ENCODE measurements around the gene MAK.
A peak's percentile ranks its signal among the peaks of the same experiment; 100 is the strongest.

DNA sequence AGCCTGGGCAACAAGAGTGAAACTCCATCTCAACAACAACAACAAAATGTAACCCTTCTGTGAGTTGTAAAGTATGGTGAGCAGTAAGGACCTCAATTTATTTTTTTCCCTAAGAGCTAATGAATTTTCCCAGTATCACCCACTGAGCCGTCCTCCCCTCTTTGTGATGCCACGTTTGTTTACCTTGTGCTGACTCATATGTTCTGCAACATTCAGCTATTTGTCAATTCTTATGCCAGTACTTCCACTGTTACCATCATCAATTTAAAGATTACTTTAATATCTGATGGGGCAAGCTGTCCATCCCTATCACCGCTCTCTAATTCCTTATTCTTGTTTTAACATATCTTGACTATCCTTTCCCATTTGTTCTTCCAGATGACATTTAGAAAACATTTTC, 37.5 kb downstream of the MAK start:
- TF ChIP-seq, protein P1, sequence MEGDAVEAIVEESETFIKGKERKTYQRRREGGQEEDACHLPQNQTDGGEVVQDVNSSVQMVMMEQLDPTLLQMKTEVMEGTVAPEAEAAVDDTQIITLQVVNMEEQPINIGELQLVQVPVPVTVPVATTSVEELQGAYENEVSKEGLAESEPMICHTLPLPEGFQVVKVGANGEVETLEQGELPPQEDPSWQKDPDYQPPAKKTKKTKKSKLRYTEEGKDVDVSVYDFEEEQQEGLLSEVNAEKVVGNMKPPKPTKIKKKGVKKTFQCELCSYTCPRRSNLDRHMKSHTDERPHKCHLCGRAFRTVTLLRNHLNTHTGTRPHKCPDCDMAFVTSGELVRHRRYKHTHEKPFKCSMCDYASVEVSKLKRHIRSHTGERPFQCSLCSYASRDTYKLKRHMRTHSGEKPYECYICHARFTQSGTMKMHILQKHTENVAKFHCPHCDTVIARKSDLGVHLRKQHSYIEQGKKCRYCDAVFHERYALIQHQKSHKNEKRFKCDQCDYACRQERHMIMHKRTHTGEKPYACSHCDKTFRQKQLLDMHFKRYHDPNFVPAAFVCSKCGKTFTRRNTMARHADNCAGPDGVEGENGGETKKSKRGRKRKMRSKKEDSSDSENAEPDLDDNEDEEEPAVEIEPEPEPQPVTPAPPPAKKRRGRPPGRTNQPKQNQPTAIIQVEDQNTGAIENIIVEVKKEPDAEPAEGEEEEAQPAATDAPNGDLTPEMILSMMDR (IDR thresholded peaks at IDR 0.05; ENCODE audit: low read depth, low read length, missing input control): no peak
- TF ChIP-seq, protein P2, sequence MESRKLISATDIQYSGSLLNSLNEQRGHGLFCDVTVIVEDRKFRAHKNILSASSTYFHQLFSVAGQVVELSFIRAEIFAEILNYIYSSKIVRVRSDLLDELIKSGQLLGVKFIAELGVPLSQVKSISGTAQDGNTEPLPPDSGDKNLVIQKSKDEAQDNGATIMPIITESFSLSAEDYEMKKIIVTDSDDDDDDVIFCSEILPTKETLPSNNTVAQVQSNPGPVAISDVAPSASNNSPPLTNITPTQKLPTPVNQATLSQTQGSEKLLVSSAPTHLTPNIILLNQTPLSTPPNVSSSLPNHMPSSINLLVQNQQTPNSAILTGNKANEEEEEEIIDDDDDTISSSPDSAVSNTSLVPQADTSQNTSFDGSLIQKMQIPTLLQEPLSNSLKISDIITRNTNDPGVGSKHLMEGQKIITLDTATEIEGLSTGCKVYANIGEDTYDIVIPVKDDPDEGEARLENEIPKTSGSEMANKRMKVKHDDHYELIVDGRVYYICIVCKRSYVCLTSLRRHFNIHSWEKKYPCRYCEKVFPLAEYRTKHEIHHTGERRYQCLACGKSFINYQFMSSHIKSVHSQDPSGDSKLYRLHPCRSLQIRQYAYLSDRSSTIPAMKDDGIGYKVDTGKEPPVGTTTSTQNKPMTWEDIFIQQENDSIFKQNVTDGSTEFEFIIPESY (IDR thresholded peaks at IDR 0.05): no peak
- TF ChIP-seq, protein P3, sequence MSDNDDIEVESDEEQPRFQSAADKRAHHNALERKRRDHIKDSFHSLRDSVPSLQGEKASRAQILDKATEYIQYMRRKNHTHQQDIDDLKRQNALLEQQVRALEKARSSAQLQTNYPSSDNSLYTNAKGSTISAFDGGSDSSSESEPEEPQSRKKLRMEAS (IDR thresholded peaks at IDR 0.05): no peak
- TF ChIP-seq FOXA1 (IDR thresholded peaks at IDR 0.05) (no peak), YY1 (IDR thresholded peaks at IDR 0.05) (no peak), EGR1 (IDR thresholded peaks at IDR 0.05; ENCODE audit: low read depth in 2 of 2) (no peak), TAF1 (conservative IDR thresholded peaks at IDR 0.05) (no peak), GABPA (IDR thresholded peaks at IDR 0.05 in 1 of 2, conservative IDR thresholded peaks at IDR 0.05 in 1 of 2) (no peak), JUND (IDR thresholded peaks at IDR 0.05) (peak in 1 of 2 donors; percentile 77), HNF4A (conservative IDR thresholded peaks at IDR 0.05) (no peak), SP1 (IDR thresholded peaks at IDR 0.05) (no peak), NR2F2 (IDR thresholded peaks at IDR 0.05) (no peak)
- TF ChIP-seq, protein P4, sequence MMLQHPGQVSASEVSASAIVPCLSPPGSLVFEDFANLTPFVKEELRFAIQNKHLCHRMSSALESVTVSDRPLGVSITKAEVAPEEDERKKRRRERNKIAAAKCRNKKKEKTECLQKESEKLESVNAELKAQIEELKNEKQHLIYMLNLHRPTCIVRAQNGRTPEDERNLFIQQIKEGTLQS (IDR thresholded peaks at IDR 0.05): peak; percentile 40
- TF ChIP-seq, protein P5, sequence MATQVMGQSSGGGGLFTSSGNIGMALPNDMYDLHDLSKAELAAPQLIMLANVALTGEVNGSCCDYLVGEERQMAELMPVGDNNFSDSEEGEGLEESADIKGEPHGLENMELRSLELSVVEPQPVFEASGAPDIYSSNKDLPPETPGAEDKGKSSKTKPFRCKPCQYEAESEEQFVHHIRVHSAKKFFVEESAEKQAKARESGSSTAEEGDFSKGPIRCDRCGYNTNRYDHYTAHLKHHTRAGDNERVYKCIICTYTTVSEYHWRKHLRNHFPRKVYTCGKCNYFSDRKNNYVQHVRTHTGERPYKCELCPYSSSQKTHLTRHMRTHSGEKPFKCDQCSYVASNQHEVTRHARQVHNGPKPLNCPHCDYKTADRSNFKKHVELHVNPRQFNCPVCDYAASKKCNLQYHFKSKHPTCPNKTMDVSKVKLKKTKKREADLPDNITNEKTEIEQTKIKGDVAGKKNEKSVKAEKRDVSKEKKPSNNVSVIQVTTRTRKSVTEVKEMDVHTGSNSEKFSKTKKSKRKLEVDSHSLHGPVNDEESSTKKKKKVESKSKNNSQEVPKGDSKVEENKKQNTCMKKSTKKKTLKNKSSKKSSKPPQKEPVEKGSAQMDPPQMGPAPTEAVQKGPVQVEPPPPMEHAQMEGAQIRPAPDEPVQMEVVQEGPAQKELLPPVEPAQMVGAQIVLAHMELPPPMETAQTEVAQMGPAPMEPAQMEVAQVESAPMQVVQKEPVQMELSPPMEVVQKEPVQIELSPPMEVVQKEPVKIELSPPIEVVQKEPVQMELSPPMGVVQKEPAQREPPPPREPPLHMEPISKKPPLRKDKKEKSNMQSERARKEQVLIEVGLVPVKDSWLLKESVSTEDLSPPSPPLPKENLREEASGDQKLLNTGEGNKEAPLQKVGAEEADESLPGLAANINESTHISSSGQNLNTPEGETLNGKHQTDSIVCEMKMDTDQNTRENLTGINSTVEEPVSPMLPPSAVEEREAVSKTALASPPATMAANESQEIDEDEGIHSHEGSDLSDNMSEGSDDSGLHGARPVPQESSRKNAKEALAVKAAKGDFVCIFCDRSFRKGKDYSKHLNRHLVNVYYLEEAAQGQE (IDR thresholded peaks at IDR 0.05): no peak

Measured in liver (tissue), 3 donors.